Stimulated activated CD4-positive, alpha-beta T cell treated with anti-CD3 and anti-CD28 coated beads, Interleukin-15, amount 100 ng/mL, for 24 hours (primary cell): Measurements from ENCODE around the gene THEM5.

Experiments used
- DNase-seq: peaks from one replicate; pipeline ENCODE4 v3.0.0-alpha.2; 2020

The THEM5 gene

DNA sequence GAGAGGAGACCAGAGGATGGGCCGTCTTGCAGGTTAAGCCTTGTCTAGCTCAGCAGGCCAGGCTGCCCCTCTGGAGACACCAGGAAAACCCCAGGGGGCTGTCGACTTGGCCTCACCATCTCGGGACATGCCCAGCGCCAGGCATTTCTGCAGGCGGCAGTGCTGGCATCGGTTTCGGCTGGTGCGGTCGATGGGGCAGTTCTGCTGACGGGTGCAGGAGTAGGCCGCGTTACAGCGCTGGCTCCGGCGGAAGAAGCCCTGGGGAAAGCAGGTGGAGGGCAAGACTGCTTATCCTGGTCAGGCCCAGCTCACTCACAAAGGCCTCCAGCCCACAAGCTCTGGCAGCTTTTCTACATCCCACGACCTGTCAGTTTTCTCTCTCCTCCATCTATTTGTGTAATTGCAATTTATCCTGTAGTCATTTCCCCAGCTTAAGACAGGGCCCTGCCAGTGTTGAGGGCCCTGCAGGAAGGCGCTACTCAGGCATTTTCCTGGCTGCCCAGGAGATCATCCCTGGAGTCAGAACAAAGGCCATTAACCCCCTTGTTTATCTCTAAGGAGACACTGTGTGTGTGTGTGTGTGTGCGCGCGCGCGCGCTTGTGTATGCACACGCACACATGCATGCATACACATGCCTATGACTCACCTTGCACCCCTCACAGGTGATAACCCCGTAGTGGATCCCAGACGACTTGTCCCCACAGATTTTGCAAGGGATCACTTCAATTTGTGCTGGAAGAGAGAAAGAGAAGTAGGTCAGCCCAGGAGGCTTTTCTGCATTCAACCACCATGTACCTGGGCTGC lies 36.8 kb downstream of the THEM5 start:
- DNase-seq, result no peak

DNA sequence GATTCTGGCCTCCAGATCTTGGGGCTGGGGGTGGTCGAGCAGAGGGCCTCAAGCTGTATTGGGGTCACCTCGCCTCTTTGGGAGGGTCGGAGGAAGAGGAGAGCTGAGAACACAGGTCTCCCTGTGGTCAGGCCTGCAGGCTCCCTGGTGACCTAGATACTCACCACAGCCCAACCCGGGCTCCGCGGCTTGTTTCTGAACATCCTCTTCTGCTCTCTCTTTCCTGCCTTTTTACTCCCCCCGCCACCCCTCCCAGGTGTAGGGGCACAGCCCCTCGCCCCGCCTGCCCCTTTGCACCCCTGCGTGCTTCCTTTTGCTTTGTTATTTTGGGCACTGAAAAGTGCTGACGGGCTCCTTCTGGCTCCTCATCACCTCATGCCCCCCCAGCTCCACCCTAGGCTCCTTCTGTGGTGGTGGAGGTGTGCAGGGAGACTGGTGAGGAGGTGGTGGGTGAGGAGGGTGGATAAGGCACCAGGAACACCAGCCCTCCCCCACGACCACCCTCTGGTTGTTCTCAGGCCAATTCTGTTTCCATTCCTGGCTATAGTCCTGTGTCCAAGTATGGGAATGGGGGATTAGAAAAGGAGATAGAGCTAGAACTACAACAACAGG lies 37.7 kb downstream of the THEM5 start:
- DNase-seq, result no peak

DNA sequence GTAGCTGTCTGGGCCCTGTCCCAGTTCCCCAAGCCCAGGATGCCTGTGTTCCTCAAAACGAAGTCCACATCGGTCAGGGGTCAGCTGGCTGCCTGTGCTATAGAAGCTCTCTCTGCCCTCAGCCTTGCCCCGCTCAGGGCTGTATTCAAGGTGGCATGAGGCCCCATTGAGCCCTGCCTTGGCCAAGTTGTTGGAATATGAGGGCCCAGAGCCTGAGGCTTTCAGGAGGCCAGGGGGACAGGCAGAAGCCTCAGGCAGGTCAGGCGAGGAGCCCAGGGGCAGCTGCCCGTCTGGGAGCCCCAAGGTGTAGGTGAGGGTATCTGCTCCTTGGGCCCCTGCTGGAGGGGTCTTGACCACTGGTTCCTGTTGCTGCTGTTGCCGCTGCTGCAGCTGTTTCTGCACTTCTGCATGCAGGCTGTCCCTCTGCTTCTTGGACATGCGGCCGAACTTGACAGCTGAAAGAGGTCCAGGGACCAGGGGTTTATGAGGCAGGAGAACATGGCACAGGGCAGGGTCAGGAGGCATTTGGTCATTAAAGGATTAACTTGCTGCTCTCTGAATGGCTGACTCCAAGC lies 38.5 kb downstream of the THEM5 start:
- no peak for DNase-seq

DNA sequence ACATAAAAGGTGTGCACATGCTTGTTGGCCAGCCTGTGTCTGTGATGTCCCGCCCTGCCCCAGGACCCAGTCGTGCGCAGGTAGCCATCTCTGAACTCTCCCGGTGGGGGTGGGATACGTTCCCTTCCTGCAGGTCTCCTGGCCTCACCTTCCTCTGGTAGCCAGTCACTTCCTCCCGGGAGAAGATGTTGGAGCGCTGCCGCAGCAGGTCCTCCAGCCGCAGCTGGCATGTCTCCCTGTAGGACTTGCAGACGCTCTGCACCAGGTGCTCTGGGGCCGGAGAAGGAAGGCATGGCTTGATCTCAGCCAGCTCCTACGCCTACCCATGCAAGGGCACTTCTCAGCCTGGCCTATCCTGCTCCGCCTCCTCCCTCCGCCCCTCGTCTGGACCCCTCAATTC lies 39.1 kb downstream of the THEM5 start:
- DNase-seq, result no peak

DNA sequence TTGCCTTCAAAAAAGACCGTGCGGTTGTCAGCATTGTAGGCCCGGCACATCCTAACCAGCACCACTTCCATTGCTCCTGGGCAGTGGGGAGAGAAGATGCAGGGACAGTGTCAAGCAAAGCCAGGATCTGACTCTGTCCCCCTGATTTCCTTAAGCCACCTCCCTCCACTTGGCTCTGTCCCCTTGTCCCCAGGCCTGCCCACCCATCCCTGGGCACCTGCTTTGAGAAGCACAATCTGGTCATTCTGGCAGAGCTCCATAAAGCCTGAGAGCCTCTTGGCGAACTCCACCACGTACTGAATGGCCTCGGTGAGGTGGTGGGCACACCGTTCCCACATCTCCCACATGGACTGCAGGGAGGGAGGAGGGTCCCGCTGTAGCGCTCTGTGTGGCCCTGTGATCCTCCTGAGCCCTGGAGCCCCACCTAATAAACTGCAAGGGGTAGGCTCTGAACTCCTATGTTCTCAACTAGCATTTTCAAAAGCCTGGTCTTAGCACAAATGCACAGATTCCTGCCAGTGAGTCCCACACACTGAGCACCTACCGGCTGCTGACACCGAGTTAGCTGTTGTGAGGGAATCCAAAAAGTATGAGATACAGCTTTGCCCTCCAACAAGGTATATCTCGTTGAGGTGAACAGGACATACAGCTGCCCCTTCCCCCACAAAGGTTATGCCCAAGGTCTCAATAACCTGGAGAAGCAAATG lies 40.1 kb downstream of the THEM5 start:
- no peak for DNase-seq

DNA sequence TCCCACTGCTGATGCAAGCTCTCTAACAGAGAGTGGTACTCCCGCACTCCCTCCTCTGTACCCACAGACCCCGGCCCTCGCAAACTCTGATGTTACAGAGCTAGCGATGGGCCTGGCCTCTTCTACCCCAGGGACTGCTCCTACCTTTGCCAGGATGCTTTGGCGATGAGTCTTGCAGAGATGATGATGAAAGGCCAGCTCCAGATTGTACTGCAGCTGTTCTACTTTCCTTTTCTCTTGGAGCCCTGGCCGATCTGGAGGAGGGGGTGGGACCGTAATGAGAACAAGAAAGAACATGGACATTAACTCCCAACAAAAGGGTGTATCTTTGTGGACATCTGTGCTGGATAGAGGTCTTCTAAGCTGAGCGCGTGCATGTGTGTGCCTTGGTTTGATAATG lies 42.3 kb downstream of the THEM5 start:
- DNase-seq, result no peak

DNA sequence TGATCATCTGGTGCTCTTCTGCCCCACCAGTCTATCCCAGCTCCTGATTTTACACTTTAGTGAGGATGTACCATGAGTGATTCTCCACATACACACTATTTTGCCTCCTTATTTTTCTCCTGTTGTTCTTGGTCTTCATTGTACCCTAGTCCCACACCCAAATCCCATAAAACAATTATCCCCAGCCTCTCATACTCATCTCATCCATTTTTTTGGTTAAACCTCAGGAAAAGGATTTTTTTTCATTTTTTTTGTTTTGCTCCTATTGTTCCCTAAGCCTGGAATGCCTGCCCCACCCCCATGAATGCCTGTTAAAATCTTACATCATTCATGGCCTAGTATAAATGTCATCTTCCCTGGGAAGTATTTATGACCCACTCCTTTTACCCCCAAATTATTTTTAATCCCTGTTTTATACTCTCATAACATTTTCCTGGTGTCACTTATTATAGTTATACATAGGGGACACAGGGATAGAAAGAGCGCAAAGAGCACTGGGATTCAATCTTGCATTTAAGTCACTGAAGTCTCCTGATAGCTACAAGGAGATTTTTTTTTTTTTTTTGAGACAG lies 43.4 kb downstream of the THEM5 start:
- no peak for DNase-seq

DNA sequence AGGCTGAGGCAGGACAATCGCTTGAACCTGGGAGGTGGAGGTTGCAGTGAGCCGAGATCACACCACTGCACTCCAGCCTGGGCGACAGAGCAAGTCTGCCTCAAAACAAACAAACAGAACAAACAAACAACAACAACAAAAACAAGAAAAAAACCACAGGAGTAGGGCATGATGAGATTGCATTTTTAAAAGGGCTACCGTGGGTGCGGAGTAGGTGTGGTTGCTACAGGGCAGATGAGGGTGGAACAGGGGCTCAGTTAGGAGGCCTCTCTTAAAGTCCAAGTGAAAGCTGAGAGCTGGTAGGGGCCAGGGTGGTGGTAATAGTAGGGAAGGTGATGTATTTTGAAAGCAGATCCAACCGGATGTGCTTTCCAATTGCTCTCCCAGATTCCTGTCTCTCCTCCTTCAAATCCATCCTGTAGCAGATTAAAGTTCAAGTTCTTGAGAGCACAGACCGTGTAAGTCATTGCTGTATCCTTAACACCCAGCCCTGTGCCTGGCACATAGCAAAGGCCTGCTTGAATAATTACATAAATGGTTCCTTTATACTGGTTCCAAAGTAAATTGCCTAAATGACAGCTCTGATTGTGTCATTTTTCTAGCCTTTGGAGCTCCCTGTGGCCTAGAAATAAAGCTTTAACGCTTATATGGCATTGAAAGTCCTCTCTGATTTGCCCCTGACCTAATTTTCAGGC lies 44.1 kb downstream of the THEM5 start:
- DNase-seq, result no peak

DNA sequence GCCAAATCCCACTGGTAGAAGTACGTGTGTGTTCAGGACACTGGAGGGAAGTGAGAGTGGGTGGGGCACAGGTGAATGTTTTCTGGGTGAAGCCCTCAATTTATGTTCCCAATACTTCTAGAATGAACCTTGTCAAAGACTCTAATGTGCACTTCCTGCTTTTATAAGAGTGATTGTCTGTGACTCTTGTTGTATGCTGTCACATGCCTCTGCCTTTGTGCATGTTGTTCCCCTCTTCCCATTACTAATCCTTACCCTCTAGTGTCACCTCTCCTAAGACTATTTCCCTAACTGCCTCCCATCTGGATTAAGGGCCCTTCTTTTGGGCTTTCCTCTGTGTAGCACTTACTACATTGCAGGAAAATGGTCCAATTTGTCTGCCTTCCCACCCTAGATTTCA lies 45.7 kb downstream of the THEM5 start:
- no peak for DNase-seq

DNA sequence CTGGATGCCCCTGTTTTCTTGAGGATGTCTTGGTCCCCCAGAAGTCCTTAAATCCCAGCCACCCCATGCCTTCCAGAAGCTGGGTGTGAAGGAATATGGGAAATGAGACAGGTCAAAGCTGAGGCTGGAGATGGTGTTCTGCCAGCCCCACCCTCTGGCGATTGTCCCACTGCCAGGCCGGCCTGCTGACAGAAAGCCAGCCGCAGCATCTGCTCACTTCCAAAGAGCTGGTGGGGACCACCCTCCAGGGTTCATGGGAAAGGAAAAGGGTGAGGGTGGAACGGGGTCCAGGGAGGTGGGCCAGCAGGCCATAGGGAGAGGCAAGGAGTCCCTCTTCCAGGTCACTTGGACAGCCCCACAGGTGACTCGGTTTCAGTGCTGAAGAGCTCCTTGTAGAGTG lies 46.4 kb downstream of the THEM5 start:
- no peak for DNase-seq

DNA sequence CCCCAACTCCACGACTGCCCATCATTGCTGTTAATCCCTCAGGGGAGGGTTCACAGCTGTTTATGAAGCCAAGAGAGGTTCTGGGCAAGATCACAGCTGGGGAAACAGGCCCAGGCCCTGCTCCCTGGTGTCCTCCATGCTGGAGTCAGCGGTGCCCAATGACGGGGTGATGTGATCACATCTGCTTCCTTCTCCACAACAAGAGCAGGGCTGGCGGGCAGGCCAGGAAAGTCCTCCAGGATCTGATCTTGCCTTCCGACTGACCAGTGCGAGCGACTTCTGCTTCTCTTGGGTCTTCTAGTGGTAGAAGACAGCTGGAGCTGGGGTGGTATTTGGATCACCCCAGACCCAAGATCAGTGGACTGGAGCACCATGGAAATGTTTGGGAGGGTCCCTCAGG lies 47.3 kb downstream of the THEM5 start:
- no peak for DNase-seq

DNA sequence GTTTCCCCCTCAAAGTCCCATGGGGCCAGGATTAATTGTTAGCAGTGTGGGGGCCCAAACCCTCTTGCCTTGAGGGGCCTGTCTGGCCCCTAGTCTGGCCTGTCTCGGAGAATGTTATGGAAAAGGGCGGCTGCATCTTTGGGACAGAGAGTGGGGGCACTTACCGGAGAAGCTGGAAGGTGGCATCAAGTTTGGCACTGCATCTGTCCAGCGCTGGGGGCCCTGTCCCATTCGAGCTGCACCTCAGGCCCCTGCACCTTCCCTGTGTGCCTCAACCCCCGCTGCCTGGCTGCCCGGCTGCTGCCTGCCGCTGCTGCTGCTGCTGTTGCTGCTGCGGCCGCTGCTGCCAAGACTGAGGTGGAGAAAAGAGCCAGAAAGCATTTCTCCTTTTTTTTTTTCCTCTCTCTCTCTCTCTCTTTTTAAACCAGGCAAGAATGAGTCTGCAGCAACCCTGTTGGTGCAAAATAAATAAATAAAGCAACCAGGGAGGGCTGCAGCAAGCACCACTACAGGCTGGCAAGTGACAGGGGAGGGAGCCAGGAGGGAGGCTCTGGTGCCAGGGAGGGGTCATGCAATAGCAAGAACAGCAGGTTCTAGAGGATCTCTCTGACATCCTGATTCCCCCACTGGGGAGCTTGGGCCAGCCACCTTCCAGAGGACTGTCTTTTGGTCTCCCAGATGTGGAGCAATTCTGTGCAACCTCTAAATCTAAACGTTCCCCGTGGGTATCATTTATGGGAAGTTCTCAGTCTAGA lies 48.3 kb downstream of the THEM5 start, which contains the start of gene LINGO4:
TSS of gene LINGO4 (minus strand) at position 354 of the 755 bp plus-strand sequence. CDS start 2,715 bp downstream, outside the sequence.
- DNase-seq, result no peak

DNA sequence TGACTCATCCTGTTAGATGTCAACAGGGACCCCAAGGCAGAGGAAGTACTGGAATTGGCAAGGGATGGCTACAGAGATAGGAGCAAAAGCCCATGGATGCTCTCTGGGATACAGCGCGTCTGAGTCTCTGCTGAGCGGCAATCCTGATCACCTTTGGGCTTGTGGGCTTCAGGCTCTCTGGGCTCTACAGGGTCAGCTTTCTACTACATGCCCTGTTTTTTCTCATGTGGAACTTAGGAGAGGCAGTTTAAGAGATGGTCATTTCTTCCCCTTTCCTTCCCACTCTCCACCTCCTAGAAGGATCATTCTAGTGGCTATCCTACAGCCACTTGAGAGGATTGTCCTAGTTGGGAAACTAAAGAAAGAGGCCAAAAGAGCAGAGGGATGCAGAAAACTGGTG lies 49.6 kb downstream of the THEM5 start:
- no peak for DNase-seq

DNA sequence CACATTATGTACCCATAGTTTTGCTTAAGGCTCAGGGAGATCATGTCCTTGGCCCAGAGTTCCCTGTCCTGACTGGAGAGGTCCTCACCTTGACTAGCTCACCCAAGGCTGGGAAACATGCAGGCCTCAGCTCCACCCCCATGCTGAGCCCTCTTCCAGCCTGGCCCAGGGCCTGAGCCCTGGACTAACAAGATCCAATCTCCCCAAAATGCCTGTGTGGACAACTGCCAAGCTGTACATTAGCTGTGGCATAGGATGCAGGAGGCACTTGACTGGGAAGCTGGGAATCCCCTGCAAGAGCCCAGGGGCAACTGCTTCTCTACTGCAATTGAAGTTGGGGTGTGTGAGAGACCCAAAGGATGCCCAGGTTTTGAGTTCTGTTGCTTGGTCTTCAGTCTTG lies 50.3 kb downstream of the THEM5 start:
- DNase-seq, result no peak

DNA sequence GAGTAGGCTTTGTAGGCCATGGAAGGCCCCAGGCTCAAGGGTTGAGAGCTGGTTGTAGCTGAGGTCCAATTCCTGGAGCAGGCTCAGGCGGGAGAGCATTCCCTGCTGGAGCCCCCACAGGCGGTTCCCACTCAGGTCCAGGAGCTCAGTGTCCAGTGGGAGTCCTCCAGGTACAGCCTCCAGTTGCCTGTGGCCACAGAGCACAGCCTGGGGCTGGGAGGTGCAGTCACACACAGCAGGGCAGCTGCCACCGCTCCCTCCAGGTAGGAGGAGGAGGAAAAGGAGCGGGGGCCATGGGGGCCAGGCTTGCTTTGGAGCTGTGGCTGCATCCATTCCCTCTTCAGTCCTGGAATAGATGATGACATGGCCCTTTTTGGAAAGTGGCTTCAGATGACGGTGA lies 51.1 kb downstream of the THEM5 start:
- DNase-seq, result no peak

DNA sequence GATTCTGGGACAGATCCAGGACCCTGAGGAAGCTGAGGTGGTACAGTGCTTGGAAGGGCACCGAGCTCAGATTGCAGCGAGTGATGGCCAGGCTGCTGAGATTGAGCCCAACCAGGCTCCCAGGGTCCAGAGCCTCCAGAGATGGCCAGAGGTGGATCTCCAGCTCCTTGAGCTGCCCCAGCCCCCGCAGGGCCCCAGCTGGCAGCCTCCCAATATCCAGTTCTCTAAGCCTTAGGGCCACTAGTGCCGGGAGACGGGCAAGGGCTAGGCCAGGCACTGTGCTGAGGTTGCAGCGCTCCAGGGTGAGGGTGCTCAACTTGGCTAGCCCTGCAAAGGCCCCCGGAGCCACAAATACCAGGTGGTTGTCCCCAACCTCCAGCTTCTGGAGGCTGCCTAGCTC lies 51.7 kb downstream of the THEM5 start:
- no peak for DNase-seq

DNA sequence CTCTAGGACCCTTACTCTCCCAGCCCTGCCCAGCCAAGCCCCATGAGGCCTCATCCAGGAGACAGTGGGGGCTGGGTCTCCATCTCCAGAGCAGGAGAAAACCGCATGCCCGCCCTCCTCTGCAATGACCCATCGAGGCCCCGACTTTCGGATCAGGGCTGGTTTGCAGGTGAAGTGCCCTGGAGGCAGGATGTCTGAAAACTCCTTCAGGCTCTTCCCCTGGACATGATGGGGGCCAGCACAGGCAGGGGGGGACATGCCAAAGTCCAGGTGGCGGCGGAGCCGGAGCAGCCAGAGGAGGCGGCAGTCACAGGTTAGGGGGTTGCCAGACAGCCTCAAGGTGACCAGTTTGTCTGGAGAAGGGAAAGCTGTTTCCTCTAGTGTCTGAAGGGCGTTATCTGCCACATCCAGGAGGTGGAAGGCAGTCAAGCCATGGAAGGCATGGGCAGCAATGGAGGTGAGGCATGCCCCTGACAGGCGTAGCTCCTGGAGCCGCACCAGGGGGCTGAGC lies 52.1 kb downstream of the THEM5 start:
- DNase-seq, result no peak

DNA sequence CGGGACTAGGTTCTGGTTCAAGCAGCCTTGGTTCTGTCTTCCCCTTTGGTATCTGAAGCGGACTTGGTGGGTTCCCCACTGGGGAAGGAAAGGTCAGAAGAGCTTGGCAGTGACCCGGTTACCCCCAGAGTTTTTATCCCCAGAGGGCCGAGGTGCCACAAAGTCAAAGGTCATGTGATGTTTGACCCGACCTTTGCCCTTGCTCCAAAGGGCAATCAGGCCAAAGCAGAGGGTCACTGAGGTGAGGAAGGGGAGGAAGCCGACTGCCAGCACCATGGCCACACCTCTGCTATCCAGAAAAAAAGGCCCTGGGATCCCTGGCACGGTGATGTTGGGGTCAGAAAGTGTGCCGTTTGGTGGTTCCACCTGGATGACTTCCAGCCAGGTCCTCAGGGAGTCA lies 52.7 kb downstream of the THEM5 start:
- DNase-seq, result no peak

DNA sequence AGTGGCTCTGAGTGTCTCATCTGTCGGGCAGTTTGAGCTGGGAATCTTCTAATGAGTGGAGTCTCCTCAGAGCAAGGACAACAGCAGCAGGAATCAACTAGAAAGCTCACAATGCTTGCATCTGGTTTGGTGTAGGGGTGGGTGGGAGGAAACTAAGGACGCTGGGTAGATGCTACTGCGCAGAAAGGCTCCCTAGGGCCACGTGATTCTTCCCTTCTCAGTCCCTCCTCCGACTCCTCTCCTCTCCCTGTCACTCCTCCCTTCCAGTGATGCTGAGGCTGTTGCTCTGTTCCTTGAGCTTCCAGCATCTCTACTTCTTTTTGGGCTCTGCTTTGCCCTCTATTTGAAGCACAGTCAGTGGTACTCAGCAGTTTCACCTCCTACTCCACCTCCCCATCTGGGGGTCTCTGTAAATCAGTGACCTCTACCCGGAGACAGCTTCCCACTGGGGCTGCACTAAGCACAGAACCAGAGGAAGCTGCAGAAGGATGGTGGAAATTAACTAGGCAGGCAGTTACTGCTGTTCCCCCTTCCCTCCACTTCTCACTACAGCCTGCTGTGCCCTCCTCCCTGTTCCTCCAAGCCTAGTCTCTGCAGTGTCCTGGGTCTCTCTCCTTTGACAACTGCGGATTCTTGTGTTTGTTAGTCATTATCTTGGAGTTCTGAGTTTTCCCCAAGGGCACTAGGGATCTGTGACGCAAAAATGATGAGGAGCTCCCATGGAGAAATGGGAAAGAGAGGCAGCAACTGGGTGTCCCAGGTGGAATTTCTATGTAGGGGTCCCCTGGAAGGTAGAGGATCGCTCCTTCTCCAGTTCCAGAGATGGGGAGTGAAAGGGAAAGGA lies 54.1 kb downstream of the THEM5 start:
- no peak for DNase-seq

DNA sequence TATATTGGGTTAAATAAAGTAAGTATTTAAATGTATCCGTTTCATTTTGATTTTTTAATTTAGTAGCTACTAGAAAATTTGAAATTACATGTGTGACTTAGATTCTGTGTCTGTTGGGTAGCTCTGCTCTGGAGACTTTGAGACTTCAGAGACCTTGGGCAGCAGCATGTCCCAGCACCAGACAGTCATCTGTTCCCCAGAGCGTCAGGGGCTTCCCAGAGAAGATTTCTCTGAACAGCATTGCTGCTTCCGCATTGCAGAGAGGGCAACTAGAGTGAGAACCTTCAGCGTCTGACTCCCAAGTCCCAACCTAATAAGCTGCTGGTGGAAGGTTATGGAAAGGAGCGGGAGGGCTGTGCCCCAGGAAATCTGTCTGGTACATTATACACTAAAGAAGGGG lies 54.9 kb downstream of the THEM5 start:
- no peak for DNase-seq
